Measurements from ENCODE around the gene LLGL1. TPM values are rescaled to one million over a fixed set of nuclear protein-coding genes. Genes with fewer than 3 reads are reported as not detected.

The LLGL1 gene
- total RNA-seq, 1 experiment from 2014 or later: 65.0 TPM

GRCh38 chr17:18267927-18268711, 42.7 kb downstream of the LLGL1 start:
- peak; percentile 77 for DNase-seq
- Histone ChIP-seq H3K9ac (ENCODE audit: extremely low read depth, insufficient read length, low read length) (no peak overlapping the region), H2AFZ (ENCODE audit: low read length) (no peak overlapping the region), H3K27me3 (ENCODE audit: insufficient read depth, low read length) (no peaks in the 10 kb centered on the region), H3K4ac (ENCODE audit: low read depth, low read length) (no peak overlapping the region), H3K79me1 (ENCODE audit: insufficient read depth, low read depth, low read length, poor library complexity, severe bottlenecking) (no peaks in the 10 kb centered on the region), H2BK15ac (ENCODE audit: low read depth, low read length) (no peak overlapping the region), H2BK12ac (ENCODE audit: insufficient read length, low read depth, low read length) (no peak overlapping the region), H2AK5ac (ENCODE audit: insufficient read length, low read length) (no peak overlapping the region), H3K56ac (ENCODE audit: insufficient read length, low read depth, low read length) (no peak overlapping the region), H3K23me2 (ENCODE audit: insufficient read length, low read depth, low read length, poor library complexity, severe bottlenecking) (no peaks in the 10 kb centered on the region), H3K9me3 (ENCODE audit: control insufficient read depth, low read depth, low read length) (no peaks in the 10 kb centered on the region), H3K4me1 (ENCODE audit: insufficient read depth, low read length) (no peaks in the 10 kb centered on the region), H3K14ac (ENCODE audit: insufficient read depth, low read length) (no peak overlapping the region), H3K79me2 (ENCODE audit: insufficient read depth, low read length) (no peaks in the 10 kb centered on the region), H2BK120ac (ENCODE audit: low read depth, low read length, poor library complexity, severe bottlenecking) (no peak overlapping the region), H3K4me2 (ENCODE audit: insufficient read depth, insufficient read length, low read length) (no peak overlapping the region), H2BK20ac (ENCODE audit: low read depth, low read length, poor library complexity, severe bottlenecking) (no peak overlapping the region), H4K91ac (ENCODE audit: insufficient read length, low read depth, low read length) (no peak overlapping the region), H4K8ac (replicated peaks; ENCODE audit: insufficient read length, low read depth, low read length) (no peak overlapping the region), H4K20me1 (ENCODE audit: control insufficient read depth, insufficient read depth, insufficient read length) (no peaks in the 10 kb centered on the region), H4K5ac (ENCODE audit: insufficient read length, low read depth, low read length) (no peak overlapping the region), H2BK5ac (ENCODE audit: insufficient read length, low read length) (no peak overlapping the region), H3K27ac (ENCODE audit: insufficient read length, low read depth, low read length) (no peak overlapping the region), H3T11ph (ENCODE audit: low read length) (no peak overlapping the region), H3K23ac (ENCODE audit: insufficient read length, low read depth, low read length) (no peak overlapping the region), H3K18ac (ENCODE audit: insufficient read length, low read depth, low read length) (no peak overlapping the region)
- peaks cover 5 to 20% (median 18%) of the 10 kb centered on the region in 3 experiments for H3K36me3 Mint-ChIP-seq (ENCODE audit: insufficient read depth in 1 of 3, low read depth in 3 of 3)
- H3K9me3 Mint-ChIP-seq: no peaks in the 10 kb centered on the region
- no peaks in the 10 kb centered on the region; the same call in none of the 2 replicates for H3K27me3 Mint-ChIP-seq (ENCODE audit: low read depth)
- H3K4me1 Mint-ChIP-seq: peaks cover 10 to 13% of the 10 kb centered on the region in 2 experiments
- H3K27ac Mint-ChIP-seq: peak overlapping the region in 2 of 3 experiments; percentile 68 to 88; a peak in 3 of 7 replicates
- no peak overlapping the region for H3K4me3 Mint-ChIP-seq
- WGBS (ENCODE audit: extremely low coverage, insufficient read length, low lambda C conversion rate): no CpG with 5 or more reads among the region's 14 CpGs
- no peak for TF ChIP-seq CTCF (conservative IDR thresholded peaks at IDR 0.05)

All from H9 (cell line).